K562 (cell line): ENCODE measurements around the gene TMC4. TPM values are rescaled to one million over a fixed set of nuclear protein-coding genes. Genes with fewer than 3 reads are reported as not detected.
A peak's percentile ranks its signal among the peaks of the same experiment; 100 is the strongest.

Source experiments
- ATF7 ChIP-seq: fragments of 450-650 bp; IDR thresholded peaks from 2 replicates; pipeline ENCODE4 v1.7.1; 2014; ENCODE audit warnings: mild to moderate bottlenecking, moderate library complexity
- C11orf30 ChIP-seq: fragments of 450-650 bp; IDR thresholded peaks from 2 replicates; pipeline ENCODE4 v1.6.1; 2016; ENCODE audit warnings: low read depth, mild to moderate bottlenecking
- CHD7 ChIP-seq: fragments of 200-600 bp; sonication (generic); IDR thresholded peaks from one replicate; pipeline ENCODE4 v1.6.1; 2012; ENCODE audit warnings: mild to moderate bottlenecking, low read depth, low read length, inconsistent platforms
- E2F1 ChIP-seq: sonication (generic); formaldehyde crosslinking; IDR thresholded peaks from 2 replicates; pipeline ENCODE4 v1.8.1; 2023; ENCODE audit warnings: mild to moderate bottlenecking, missing genetic modification reagents, moderate library complexity
- E2F6 ChIP-seq, 2 experiments: IDR thresholded peaks; 2 replicates each; pipeline ENCODE4 v1.6.1; 2011; ENCODE audit warnings: borderline replicate concordance in 1 of 2, control low read depth in 1 of 2, low read depth in 1 of 2, low read length in 1 of 2, mild to moderate bottlenecking in 1 of 2, mixed read lengths in 1 of 2, moderate library complexity in 1 of 2; ENCODE audit not compliant: insufficient read depth in 1 of 2, insufficient read length in 1 of 2, poor library complexity in 1 of 2, severe bottlenecking in 1 of 2; ENCODE audit errors: extremely low read depth in 1 of 2
- ETS1 ChIP-seq: conservative IDR thresholded peaks from 2 replicates; pipeline ENCODE4 v1.6.1; 2011; ENCODE audit warnings: low read depth, mild to moderate bottlenecking, low read length; ENCODE audit not compliant: control insufficient read depth
- HIVEP1 ChIP-seq: fragments of 250-450 bp; sonication (Bioruptor Pico); IDR thresholded peaks from 2 replicates; pipeline ENCODE4 v1.4.0; 2020; ENCODE audit warnings: mild to moderate bottlenecking
- NFE2 ChIP-seq: IDR thresholded peaks from 2 replicates; pipeline ENCODE4 v1.6.1; 2014; ENCODE audit warnings: antibody characterized with exemption, low read depth
- NFIX ChIP-seq: fragments of 250-450 bp; sonication (Bioruptor Pico); IDR thresholded peaks from 2 replicates; pipeline ENCODE4 v1.4.0; 2020; ENCODE audit warnings: low read depth, mild to moderate bottlenecking, moderate library complexity
- NRF1 ChIP-seq, 2 experiments: fragments of 450-650 bp; IDR thresholded peaks in 1 of 2; conservative IDR thresholded peaks in 1 of 2; 2 replicates each; pipeline ENCODE4 v1.6.1; 2014; ENCODE audit warnings: mild to moderate bottlenecking in 2 of 2
- polyA plus RNA-seq, 8 experiments: library from polyadenylated mRNA; depleted of rRNA in 4 of 8; stranded (reverse) in 5 of 8; unstranded in 3 of 8; fragments of >200 nt; fragmentation: Nextera tagmentation in 2 of 8; fragmentation: Illumina TruSeq in 1 of 8; extraction: Ambion mirVana in 2 of 8; extraction: Trizol in 1 of 8; gene quantifications; 2 replicates each; pipeline versions ENCODE4 v1.2.1 to v1.2.3, GENCODE V29; 2011 to 2014; ENCODE audit warnings: inconsistent platforms in 1 of 8, missing spikeins in 1 of 8
- total RNA-seq, 7 experiments: library from RNA; depleted of rRNA in 6 of 7; stranded (reverse); fragments of >200 nt in 6 of 7; fragmentation: Illumina TruSeq in 2 of 7; extraction: Trizol in 2 of 7; gene quantifications; 2 replicates each; pipeline versions ENCODE4 v1.2.1 to v1.2.3, GENCODE V29; 2011 to 2021; ENCODE audit warnings: low replicate concordance in 1 of 7

The TMC4 gene
- total and polyA plus RNA-seq, 9 of the 15 experiments (the other 6 are each of a cell fraction or from before 2014, with no cell fraction given), result 0.12 to 0.79 (median 0.36) TPM; not detected in 2

- no peak for TF ChIP-seq CHD7
- no peak for TF ChIP-seq HIVEP1 (CRISPR knock-in tag)
- peak; percentile 72; the same call in 1 of the 2 replicates for TF ChIP-seq E2F1 (CRISPR knock-in tag)
- TF ChIP-seq NFIX (CRISPR knock-in tag), result no peak
- TF ChIP-seq NFE2, result peak; percentile 76
- peak; percentile 83 for TF ChIP-seq ATF7
- peak; percentile 47; the same call in 1 of the 2 replicates for TF ChIP-seq ETS1
- TF ChIP-seq C11orf30, result 0 out of 2 replicates have a peak, but pooled peaks have one; percentile 69
- peak; percentile 92 to 93 for TF ChIP-seq NRF1 (conservative IDR thresholded peaks at IDR 0.05 in 1 of 2, IDR thresholded peaks at IDR 0.05 in 1 of 2)
- TF ChIP-seq E2F6 (IDR thresholded peaks at IDR 0.05; ENCODE audit: borderline replicate concordance in 1 of 2, extremely low read depth in 1 of 2, insufficient read depth in 1 of 2, insufficient read length in 1 of 2, low read depth in 1 of 2, low read length in 1 of 2, poor library complexity in 1 of 2, severe bottlenecking in 1 of 2), result peak; percentile 5 to 42
Measured at GRCh38 chr19:54136864-54137698, 35.9 kb downstream of the TMC4 start (continued).
